ENCODE data around the gene WWOX. TPM values are rescaled to one million over a fixed set of nuclear protein-coding genes. Genes with fewer than 3 reads are reported as not detected.

Gene WWOX
- total RNA-seq, 6 experiments from 2014 or later, result 13.0 to 24.3 (median 16.5) TPM

DNA sequence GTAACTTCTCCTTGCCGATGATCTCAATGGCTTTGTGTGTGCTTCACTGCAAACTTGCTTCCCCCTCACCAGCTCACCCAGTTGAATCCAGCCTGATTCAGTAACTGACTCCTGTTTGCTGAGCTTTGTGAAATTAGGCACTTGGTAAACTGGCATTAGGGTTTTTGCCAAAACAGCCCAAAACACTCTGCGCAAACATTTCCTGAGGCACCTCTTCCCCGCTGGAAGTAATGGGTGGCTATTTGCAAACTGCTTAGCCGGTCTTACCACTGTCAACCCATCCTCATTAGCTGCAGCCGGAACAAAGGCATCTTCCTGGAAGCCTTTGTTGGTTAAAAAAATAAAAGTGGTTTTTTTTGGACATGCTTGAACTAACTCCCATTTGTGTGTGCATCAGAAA is 1147.9 kb downstream of the WWOX start:
- Histone ChIP-seq H3K9me3 (no peaks in the 10 kb centered on the region), H3K27ac (no peak overlapping the region), H3K4me3 (no peak overlapping the region), H3K36me3 (no peaks in the 10 kb centered on the region), H3K27me3 (no peaks in the 10 kb centered on the region), H3K4me1 (peaks cover 0 to 11% (median 1%) of the 10 kb centered on the region in 4 donors)
- no peak for DNase-seq
- 40% methylated on average over 5 of the region's 5 CpGs for WGBS (ENCODE audit: insufficient coverage, low coverage, low lambda C conversion rate, missing lambda C conversion rate)
- no peak for TF ChIP-seq POLR2A (IDR thresholded peaks at IDR 0.05)
- TF ChIP-seq, protein P1, sequence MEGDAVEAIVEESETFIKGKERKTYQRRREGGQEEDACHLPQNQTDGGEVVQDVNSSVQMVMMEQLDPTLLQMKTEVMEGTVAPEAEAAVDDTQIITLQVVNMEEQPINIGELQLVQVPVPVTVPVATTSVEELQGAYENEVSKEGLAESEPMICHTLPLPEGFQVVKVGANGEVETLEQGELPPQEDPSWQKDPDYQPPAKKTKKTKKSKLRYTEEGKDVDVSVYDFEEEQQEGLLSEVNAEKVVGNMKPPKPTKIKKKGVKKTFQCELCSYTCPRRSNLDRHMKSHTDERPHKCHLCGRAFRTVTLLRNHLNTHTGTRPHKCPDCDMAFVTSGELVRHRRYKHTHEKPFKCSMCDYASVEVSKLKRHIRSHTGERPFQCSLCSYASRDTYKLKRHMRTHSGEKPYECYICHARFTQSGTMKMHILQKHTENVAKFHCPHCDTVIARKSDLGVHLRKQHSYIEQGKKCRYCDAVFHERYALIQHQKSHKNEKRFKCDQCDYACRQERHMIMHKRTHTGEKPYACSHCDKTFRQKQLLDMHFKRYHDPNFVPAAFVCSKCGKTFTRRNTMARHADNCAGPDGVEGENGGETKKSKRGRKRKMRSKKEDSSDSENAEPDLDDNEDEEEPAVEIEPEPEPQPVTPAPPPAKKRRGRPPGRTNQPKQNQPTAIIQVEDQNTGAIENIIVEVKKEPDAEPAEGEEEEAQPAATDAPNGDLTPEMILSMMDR (IDR thresholded peaks at IDR 0.05), result no peak
- ATAC-seq, result peak; percentile 67 to 77 (median 72)
- intact Hi-C loops (cut with DNase I), result no loop called here

DNA sequence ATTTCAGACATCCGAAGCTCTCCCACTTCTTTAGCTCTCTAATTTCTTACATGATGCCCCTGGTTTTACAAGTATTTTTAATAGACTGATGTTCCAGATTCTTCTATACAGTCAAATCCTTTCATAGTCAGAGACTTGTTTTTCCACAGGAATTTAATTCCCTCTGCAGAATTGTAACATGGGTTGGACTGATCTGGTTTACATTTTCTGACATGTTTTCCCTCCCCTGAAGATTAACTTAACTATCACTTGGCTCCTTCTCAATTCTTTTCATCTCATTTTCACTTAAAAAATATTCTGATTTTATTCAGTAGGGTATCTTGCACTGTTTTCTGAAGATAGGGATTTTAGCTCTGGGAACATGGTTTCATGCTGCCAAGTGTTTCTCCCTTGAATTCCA is 1148.9 kb downstream of the WWOX start:
- ATAC-seq, result no peak
- intact Hi-C loops (cut with DNase I), result no loop called here
- DNase-seq, result no peak

DNA sequence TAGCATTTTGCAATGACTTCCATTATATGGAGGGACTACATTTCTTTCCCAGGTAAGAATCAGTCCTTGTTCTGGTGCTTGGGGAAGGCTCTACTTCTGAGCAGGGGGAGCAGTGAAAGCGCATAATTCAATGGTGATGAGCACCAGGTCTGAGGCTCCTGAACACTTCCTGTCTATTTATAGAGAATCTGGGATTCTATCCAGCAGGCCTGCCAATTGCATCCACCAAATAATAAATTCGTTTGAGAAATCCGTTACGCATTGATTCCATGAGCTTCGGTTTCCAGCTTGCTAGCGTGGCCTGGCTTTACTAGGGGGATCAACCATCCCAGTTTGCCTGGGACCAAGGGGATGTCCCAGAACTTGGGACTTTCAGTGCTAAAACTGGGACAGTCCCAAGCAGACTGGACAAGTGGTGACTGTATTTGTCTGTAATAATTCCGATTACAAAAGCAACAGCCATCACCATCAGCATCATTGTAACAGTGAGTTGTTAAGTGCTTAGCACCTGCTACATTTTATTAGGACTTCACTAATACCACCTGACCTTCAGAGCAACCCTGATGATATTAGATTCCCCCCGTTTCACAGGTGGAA is 1151.1 kb downstream of the WWOX start:
- Histone ChIP-seq H3K27ac (no peak overlapping the region), H3K9me3 (no peaks in the 10 kb centered on the region), H3K4me1 (peaks cover 0 to 23% (median 7%) of the 10 kb centered on the region in 4 donors), H3K27me3 (no peaks in the 10 kb centered on the region), H3K4me3 (no peak overlapping the region), H3K36me3 (no peaks in the 10 kb centered on the region)
- intact Hi-C loops (cut with DNase I), result no loop called here
- no peak for TF ChIP-seq POLR2A (IDR thresholded peaks at IDR 0.05)
- TF ChIP-seq, protein P1 (IDR thresholded peaks at IDR 0.05), result no peak
- 49% methylated on average over 5 of the region's 8 CpGs for WGBS (ENCODE audit: insufficient coverage, low coverage, low lambda C conversion rate, missing lambda C conversion rate)
- ATAC-seq (peak; percentile 11 to 49 (median 16)), DNase-seq (no peak)

More for the DNA sequence above, 1148.9 kb downstream of the WWOX start:
- no peaks in the 10 kb centered on the region for H3K36me3 ChIP-seq
- H3K27ac ChIP-seq, result no peak overlapping the region
- no peak overlapping the region for H3K4me3 ChIP-seq
- peaks cover 0 to 19% (median 5%) of the 10 kb centered on the region in 4 donors for H3K4me1 ChIP-seq
- no peaks in the 10 kb centered on the region for H3K27me3 ChIP-seq
- H3K9me3 ChIP-seq, result no peaks in the 10 kb centered on the region
- 93% methylated on average over 1 of the region's 1 CpG for WGBS (ENCODE audit: insufficient coverage, low coverage, low lambda C conversion rate, missing lambda C conversion rate)
- TF ChIP-seq POLR2A (IDR thresholded peaks at IDR 0.05), result no peak
- TF ChIP-seq, protein P1 (IDR thresholded peaks at IDR 0.05), result no peak

DNA sequence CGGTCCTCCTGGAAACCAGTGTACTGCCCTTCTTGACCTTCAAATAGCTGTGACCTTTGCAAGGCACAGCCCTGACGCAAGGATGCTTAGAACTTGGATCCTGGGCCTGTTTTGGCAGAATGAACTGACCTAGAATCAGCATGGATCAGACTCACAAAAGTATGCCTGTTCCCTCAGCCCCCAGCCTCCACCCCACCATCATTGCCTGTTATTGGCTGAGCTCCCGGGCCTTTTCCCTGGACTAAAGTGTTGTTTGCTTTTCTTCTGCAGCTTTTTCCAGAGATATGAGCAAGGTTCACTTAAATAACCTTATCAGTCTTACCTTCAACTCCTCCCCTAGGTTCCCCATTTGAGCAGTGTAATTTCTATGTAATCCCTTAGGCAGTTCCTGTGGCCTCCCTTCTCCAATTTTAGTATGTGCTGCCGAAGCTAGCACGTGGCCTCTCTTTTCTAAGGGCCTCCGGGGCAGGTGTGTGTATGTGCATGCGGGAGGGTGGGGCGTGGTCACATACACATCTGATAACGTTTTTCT is 1153.7 kb downstream of the WWOX start:
- DNase-seq (peak; percentile 62 to 92 (median 88)), ATAC-seq (peak; percentile 88 to 95 (median 91))
- peaks cover 0 to 15% (median 7%) of the 10 kb centered on the region in 4 donors for H3K4me1 ChIP-seq
- H3K9me3 ChIP-seq, result no peaks in the 10 kb centered on the region
- no peaks in the 10 kb centered on the region for H3K36me3 ChIP-seq
- no peak overlapping the region for H3K4me3 ChIP-seq
- H3K27ac ChIP-seq, result peak overlapping the region; percentile 19 to 75 (median 63)
- intact Hi-C loops (cut with DNase I), result no loop called here
- TF ChIP-seq POLR2A (IDR thresholded peaks at IDR 0.05), result no peak
- TF ChIP-seq, protein P1 (IDR thresholded peaks at IDR 0.05), result no peak
- WGBS (ENCODE audit: insufficient coverage, low coverage, low lambda C conversion rate, missing lambda C conversion rate), result 41% methylated on average over 8 of the region's 9 CpGs
- no peaks in the 10 kb centered on the region for H3K27me3 ChIP-seq

Data from right lobe of liver (tissue), 6 donors.